GM12878 (cell line): ENCODE measurements around the gene DNMBP.

Experiments used
- NRF1 ChIP-seq: conservative IDR thresholded peaks from 2 replicates; pipeline ENCODE4 v1.6.1; 2011; ENCODE audit warnings: mild to moderate bottlenecking, low read depth, low read length, improper control_type of control experiment
- SUZ12 ChIP-seq: fragments of 200-600 bp; sonication (generic); IDR thresholded peaks from one replicate; pipeline ENCODE4 v1.6.1; 2018; ENCODE audit warnings: antibody characterized with exemption, mild to moderate bottlenecking; ENCODE audit not compliant: unreplicated experiment
- TF ChIP-seq, protein P1 (sequence below): IDR thresholded peaks from 2 replicates; pipeline ENCODE4 v1.6.1; 2012; ENCODE audit warnings: low read depth, low read length, improper control_type of control experiment

GRCh38 chr10:99926925-99927720, 82.6 kb downstream of the DNMBP start:
- TF ChIP-seq, protein P1, sequence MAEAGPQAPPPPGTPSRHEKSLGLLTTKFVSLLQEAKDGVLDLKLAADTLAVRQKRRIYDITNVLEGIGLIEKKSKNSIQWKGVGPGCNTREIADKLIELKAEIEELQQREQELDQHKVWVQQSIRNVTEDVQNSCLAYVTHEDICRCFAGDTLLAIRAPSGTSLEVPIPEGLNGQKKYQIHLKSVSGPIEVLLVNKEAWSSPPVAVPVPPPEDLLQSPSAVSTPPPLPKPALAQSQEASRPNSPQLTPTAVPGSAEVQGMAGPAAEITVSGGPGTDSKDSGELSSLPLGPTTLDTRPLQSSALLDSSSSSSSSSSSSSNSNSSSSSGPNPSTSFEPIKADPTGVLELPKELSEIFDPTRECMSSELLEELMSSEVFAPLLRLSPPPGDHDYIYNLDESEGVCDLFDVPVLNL: no peak
- no peak for TF ChIP-seq SUZ12
- TF ChIP-seq NRF1: no peak
